HG02938 (cell line): ENCODE data around the gene TAF1.
"Not testable (repeated sequence)": the region's sequence is repeated elsewhere in the genome, so short reads cannot be mapped to it uniquely, and the experiment has no call there.

Experiments used
- ATAC-seq: cut with Tn5 transposase; IDR thresholded peaks from one replicate; pipeline ENCODE4 v1.9.1; 2021; ENCODE audit warnings: mild to moderate bottlenecking, moderate library complexity; ENCODE audit not compliant: unreplicated experiment

Gene TAF1

DNA sequence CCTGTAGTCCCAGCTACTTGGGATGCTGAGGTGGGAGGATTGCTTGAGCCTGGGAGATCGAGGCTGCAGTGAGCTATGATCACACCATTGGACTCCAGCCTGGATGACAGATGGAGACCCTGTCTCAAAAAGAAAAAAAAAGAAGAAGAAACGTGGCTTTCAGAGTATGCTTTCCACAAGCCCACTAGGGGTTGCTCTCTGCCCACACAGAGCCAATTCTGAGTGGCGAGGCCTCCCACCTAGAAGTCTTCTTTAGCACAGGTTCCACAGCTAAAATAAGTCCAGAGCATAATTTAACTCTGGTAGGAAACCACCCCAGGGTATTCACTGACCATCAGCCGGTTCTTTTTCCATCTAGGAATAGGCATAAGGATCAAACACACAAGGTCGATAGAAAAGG is 50.1 kb downstream of the TAF1 start:
- ATAC-seq, result not testable (repeated sequence)

DNA sequence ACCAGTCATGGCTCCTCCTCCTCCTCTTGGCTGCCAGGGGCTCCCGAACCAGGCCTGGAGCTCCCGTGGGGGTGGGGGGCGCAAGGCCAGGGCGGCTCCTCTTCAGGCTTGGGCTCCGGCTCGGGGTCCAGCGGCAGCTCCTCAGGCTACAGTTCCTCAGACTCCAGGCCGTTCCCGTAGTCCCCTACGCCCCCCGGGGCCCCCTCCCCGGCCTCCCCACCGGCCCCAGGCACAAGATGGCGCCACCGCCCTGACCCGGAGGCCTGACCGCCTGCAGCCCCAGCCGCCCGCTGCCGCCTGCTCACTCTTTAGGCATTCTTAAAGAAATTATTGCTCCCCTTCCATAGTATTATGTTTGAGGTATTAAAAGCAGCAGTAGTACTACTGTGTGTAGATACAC is 54.5 kb downstream of the TAF1 start:
- no peak for ATAC-seq

DNA sequence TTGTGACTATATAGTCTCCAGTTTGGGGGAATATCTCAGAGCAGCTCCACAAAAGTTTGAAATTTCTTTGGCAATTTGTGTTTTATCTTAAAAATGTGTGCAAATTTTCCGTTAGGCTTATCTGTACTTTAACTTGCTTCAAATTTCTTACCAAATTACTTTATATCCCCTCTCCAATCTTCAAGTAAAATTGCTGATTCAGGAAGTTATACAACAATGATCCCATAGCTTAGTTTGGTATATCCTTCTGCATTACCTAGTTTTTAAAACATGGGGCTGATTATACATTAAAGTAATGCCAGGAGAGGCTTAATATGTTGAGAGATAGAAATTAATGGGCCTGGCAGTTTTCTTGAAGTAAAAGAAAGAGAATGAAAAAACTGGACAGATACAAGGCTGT is 66.6 kb downstream of the TAF1 start:
- ATAC-seq, result no peak

DNA sequence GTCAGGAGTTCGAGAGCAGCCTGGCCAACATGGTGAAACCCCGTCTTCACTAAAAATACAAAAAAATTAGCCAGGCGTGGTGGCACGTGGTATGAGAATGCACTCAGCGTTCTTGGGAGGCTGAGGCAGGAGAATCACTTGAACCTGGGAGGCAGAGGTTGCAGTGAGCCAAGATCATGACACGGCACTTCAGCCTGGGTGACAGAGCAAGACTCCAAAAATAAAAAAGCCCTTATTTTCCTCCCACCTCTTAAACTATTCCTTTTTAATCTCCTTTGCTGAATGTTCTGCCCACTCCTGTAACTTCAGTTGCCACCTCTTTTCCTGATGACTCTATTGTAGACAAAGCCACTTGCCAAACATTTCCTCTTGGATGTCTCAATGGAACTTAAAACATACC is 72.6 kb downstream of the TAF1 start:
- no peak for ATAC-seq

DNA sequence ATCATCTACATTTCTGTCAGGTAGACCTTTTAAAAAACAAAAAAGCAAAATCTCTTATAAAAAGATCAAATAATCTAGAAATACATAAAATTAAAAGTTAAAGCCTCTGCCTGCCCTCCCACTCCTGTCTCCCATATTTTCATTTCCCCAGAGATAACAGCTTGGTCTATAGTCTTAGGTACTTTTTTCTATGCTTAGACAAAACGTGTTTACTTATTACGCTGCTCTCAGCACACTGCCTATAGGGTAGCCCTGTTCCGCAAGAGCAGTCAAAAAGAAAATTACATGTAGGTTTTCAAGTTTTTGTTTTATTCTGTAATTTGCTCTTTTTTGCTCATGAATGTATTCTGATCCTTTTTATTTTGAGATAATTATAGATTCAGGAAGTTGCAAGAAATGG is 73.3 kb downstream of the TAF1 start:
- no peak for ATAC-seq

DNA sequence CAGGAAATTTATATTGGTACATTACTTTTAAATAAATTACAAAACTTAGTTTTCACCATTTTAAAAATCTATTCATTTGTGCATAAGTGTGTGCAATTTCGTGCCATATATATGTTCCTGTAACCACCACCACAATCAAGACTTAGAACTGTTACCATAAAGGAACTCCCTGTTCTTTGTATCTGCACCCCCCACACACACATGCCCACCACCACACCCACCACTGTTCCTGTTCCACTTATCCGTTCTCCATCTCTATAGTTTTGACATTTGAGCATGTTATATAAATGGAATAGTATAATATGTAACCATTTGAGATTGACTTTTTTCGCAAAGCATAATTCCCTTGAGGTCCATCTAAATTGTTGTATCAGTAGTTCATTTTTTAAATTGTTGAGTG is 73.7 kb downstream of the TAF1 start:
- ATAC-seq, result no peak

DNA sequence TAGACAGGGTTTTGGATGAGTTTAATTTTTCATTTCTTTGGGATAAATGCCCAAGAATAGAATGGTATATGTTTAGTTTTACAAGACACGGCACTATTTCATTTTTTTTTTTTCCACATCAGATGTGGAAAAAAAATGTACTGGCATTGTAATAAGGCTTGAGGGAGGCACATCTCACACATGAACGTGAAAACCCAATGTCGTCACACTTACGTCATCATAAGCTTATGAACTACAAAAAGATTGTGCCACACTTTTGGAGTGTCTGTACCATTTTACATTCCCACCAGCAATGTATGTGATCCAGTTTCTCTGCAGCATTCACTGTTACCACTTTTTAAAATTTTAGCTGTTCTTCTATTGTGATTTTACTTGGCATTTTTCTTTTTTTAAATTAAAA is 74.2 kb downstream of the TAF1 start:
- ATAC-seq, result no peak

DNA sequence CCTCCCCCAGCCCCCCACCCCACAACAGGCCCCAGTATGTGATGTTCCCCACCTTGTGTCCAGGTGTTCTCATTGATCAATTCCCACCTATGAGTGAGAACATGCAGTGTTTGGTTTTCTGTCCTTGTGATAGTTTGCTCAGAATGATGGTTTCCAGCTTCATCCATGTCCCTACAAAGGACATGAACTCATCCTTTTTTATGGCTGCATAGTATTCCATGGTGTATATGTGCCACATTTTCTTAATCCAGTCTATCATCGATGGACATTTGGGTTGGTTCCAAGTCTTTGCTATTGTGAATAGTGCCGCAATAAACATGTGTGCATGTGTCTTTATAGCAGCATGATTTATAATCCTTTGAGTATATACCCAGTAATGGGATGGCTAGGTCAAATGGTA is 75.7 kb downstream of the TAF1 start:
- not testable (repeated sequence) for ATAC-seq

DNA sequence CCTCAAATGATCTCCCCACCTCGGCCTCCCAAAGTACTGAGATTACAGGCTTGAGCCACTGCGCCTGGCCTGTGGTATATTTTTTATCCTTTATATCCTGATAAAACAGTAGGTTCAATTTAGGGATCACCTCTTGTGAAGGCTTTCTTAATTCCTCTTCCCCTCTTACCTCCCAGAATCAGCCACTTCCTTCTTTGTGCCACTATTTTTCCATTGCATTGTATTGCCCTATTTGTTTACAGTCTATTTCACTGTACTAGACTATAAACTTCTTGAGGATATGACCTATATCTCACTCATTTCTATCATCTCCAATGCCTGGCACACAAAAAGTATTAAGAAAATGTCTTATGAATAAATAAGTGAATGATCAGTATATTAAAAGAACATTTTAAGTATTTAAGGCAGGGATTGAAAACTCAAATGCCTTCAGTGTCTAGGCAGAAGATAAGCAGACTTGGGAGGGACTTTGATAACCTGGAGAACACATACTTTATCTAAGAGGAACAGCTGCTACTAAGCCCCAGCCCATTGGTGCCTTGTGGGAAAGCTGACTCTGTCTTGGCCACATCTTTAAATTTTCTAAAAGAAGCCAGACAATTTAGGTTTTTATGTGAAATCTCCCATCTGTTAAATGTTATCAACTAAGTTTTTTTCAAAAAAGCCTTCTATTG is 84.4 kb downstream of the TAF1 start:
- no peak for ATAC-seq

DNA sequence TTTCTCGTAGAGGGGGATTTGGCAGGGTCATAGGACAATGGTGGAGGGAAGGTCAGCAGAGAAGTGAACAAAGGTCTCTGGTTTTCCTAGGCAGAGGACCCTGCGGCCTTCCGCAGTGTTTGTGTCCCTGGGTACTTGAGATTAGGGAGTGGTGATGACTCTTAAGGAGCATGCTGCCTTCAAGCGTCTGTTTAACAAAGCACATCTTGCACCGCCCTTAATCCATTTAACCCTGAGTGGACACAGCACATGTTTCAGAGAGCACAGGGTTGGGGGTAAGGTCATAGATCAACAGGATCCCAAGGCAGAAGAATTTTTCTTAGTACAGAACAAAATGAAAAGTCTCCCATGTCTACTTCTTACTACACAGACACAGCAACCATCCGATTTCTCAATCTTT is 85.4 kb downstream of the TAF1 start:
- ATAC-seq, result not testable (repeated sequence)

DNA sequence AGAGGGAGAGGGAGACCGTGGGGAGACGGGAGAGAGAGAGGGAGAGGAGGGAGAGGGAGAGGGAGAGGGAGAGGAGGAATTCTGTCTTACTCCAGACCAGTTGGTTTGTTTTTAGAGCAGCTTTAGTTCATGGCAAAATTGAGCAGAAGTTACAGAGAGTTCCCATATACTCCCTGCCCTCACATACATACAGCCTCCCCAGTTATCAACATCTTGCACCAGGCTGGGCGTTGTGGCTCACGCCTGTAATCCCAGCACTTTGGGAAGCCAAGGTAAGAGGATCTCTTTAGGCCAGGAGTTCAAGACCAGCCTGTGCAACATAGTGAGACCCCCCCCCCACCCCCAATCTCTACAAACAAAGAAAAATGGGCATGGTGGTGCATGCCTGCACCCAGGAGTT is 86.9 kb downstream of the TAF1 start:
- ATAC-seq, result no peak

DNA sequence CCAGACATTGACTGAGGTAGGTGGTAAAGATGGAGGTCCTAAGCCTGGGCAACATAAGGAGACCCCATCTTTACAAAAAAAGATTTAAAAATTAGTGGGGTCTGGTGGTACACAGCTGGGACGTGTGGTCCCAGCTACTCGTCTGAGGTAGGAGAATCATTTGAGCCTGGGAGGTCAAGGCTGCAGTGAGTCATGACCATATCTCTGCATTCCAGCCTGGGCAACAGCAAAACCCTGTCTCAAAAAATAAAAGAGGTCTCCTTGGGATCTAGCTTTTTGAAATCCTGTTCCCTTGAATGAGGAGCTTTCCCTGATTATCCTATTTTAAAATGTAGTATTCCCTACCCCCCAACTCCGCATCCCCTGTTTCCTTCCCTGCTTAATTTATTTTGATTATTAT is 88.1 kb downstream of the TAF1 start:
- no peak for ATAC-seq

DNA sequence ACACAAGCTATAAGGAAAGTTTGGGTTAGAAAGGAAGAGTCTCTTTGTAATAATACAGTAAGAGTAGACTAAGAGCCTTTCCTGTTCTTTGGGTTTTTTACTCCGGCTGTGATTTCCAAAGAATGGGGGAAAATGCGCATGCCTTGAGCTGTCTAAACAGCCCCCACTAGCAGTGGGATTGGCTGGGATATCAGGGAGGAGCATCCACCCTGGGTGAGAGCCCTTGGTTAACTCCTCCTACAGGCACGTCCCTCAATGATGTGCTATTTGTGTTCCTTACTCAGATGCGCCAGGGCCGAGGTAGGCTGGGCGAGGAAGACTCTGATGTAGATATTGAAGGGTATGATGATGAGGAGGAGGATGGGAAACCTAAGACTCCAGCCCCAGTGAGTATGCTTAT is 92.7 kb downstream of the TAF1 start:
- no peak for ATAC-seq

DNA sequence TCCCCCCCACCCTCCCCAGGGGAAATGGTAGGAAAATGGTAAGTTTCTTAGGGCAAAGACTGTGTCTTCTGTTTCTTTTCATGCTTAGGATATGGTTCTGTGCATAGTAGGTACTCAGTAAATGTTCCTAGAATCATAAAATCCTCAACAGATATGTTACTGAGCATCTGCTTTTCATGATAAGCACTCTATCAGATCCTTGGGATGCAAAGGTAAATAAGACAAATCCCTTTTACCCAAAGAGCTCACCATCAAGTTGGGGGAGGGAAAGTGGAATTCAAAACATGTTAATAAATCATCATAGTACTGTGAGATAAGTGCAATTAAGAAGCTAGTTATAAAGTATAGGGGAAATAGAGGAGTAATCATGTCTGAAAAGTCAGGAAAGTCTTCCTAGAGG is 98.8 kb downstream of the TAF1 start:
- ATAC-seq, result no peak

DNA sequence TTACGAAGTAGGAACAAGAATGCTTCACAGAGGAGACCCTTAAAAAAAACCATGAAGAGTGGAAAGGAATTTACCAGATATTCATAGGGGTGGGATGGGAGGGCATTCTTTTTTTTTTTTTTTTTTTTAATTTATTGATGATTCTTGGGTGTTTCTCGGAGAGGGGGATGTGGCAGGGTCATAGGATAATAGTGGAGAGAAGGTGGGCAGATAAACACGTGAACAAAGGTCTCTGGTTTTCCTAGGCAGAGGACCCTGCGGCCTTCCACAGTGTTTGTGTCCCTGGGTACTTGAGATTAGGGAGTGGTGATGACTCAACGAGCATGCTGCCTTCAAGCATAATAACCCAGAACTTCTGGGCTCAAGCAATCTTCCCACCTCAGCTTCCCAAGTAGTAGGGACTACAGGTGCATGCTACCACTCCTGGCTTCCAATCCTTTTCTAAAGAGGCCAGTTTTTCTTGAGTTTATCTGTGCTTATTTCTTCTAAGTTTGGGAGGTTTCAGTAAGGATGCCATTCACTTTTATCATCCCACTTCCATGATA is 100.9 kb downstream of the TAF1 start:
- no peak for ATAC-seq

DNA sequence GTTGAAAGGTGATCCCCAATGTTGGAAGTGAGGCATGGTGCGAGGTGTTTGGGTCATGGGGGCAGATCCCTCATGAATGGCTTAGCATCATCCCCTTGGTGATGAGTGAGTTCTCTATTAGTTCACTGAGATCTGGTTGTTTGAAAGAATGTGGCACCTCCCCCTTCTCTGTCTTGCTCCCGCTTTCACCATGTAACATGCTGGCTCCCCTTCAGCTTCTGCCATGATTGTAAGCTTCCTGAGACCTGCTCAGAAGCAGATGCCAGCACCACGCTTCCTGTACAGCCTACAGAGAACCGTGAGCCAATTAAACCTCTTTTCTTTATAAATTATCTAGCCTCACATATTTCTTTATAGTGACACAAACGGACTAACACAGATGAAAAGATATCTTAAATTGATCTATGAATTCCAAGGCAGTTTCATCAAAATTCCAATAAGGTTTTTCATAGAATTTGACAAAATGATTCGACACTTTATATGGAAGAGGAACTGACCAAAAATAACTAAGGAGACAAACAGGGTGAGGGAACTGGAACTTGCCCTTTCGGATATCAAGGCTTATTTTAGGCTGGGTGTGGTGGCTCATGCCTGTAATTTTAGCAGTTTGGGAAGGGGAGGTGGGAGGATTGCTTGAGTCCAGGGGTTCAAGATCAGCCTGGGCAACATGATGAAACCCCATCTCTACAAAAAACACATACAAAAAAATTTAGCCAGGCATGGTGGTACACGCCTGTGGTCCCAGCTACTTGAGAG is 109.8 kb downstream of the TAF1 start:
- ATAC-seq, result no peak

DNA sequence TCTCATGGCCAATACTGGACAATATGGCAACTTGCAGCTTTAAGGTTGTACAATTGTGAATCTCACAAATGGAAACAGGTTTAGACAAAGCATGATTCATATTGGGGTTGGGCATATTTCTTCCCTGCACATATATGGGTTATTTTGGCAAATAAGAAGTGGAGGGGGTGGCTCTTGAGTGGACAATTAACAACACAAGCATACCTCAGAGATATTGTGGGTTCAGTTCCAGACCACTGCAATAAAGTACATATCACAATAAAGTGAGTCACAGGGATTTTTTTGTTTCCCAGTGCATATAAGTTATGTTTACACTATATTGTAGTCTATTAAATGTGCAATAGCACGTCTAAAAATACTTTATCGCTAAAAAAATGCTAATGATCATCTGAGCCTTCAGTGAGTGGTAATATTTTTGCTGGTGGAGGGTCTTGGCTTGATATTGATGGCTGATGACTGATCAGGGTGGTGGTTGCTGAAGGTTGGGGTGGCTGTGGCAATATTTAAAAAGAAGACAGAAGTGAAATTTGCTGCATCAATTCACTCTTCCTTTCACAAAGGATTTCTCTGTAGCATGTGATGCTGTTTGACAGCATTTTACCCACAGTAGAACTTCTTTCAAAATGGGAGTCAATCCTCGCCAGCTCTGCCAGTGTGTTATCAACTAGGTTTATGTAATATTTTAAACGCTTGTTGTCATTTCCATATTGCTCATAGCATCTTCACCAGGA is 116.2 kb downstream of the TAF1 start:
- ATAC-seq, result no peak

DNA sequence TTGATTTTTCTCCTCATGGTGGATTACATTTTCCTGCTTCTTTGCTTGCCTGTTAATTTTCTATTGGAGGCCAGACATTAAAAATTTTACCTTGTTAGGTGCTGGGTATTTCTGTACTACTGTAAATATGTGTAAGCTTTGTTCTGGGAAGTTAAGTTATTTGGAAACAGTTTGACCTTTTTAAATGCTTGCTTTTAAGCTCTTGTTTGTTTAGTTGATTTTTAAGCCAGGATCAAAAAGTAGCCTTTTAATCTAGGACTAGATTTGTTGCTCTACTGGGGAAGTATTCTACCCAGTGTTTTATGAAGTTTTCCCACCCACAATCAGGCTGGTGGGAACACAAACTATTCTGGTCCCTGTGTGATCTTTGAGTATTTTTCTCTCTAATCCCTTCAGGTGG is 121.7 kb downstream of the TAF1 start:
- ATAC-seq, result no peak

DNA sequence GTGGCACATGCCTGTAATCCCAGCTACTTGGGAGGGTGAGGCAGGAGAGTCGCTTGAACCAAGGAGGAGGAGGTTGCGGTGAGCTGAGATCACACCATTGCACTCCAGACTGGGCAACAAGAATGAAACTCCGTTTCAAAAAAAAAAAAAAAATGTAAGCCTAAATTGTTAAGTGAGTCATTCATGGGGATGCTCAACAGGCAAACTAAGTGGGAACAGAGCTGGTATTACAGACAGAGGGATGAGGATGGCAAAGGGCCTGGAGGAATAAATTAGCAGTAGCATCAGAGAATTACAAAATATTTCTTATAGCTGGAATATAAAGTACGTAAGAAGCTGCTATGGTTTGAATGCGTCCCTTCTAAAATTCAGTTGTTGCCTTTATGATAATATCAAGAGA is 123.4 kb downstream of the TAF1 start:
- ATAC-seq, result no peak

DNA sequence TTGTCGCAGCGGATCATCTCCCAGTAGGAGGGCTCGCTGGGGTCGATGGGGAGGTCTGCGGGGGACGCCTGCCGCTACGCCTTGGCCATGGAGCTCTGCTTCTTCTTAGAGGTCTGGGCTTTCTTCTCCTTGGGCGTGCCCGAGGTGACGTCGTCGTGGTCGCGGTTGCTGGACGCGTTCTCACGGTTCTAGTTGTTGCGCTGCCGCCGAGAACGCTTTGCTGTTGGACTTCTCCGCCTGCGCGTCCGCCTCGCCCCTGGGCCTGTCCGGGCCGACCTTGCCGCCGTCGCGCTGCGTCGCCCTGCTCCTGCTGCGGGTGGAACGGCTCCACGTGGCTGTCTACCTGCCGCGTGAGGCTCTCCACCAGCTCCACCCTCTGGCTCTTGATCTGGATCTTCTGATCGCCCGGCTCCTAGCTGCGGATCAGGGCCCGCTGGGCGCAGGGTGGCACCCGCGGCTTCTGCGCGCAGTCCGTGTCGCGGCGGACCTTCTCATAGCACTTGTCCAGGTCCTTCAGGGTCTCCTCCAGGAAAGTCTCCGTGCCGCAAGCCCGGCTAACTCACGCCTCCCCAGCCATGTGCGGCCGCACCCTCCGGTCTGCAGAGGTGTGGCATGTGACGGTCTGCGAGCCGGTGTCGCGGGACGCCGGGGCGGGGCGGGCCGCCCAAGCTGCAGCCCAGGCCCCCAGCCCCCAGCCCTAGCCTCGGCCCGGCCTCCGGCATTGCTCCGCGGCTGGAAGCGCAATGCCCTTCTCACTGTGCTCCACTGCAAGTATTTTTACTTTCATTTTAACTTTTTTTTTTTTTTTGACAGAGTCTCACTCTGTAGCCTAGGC is 126.3 kb downstream of the TAF1 start:
- ATAC-seq, result no peak

DNA sequence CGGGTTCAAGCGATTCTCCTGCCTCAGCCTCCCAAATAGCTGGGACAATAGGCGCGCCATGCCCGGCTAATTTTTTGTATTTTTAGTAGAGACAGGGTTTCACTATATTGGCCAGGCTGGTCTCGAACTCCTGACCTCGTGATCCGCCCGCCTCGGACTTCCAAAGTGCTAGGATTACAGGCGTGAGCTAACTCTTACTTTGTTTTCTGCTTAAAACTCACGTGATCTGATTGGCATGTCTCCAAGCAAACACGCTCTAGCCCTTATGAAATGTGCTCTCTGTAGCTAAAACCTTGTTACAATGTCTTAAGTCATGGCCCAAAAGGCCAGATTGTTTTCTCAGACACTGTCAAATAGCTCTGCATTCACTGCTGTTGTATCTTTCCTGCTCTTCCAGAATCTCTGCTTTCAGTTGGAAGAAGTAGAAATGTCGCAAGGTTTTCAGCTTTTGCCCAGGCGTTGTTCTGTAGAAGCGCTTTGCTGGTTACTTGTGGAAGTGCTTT is 127.0 kb downstream of the TAF1 start:
- ATAC-seq, result no peak
